Measurements from ENCODE around the gene BRPF1. TPM values are rescaled to one million over a fixed set of nuclear protein-coding genes. Genes with fewer than 3 reads are reported as not detected.

The BRPF1 gene
- total and polyA plus RNA-seq, 4 donors, result 8.3 to 26.4 (median 16.0) TPM

DNA sequence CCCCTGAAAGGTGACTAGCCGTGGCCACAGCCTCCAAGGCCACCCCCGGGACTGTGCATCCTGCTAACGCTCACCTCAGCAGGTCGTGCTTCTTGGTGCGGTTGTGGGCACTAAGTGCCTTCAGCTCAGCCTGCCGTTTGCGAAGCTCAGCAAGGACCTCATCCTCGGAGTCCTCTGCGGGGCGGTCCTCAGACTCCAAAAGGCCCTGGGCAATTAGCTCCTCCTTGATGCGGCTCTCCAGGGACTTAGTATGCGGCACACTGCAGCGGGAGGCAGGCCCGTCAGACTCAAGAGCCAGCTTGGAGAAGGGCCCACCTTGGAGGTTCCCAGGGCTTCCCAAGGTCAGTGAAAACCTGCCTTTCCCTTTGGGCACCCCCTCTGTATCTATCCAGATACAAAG lies 52.4 kb downstream of the BRPF1 start:
- H3K4me1 ChIP-seq (ENCODE audit: control insufficient read depth in 5 of 5, insufficient read depth in 5 of 5, low read length in 5 of 5), result no peaks in the 10 kb centered on the region
- H3K4me3 ChIP-seq, result no peak overlapping the region
- H3K9me3 ChIP-seq (ENCODE audit: control insufficient read depth in 4 of 4, insufficient read depth in 3 of 4, low read length in 3 of 4), result no peaks in the 10 kb centered on the region
- TF ChIP-seq, protein P1, sequence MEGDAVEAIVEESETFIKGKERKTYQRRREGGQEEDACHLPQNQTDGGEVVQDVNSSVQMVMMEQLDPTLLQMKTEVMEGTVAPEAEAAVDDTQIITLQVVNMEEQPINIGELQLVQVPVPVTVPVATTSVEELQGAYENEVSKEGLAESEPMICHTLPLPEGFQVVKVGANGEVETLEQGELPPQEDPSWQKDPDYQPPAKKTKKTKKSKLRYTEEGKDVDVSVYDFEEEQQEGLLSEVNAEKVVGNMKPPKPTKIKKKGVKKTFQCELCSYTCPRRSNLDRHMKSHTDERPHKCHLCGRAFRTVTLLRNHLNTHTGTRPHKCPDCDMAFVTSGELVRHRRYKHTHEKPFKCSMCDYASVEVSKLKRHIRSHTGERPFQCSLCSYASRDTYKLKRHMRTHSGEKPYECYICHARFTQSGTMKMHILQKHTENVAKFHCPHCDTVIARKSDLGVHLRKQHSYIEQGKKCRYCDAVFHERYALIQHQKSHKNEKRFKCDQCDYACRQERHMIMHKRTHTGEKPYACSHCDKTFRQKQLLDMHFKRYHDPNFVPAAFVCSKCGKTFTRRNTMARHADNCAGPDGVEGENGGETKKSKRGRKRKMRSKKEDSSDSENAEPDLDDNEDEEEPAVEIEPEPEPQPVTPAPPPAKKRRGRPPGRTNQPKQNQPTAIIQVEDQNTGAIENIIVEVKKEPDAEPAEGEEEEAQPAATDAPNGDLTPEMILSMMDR (IDR thresholded peaks at IDR 0.05; ENCODE audit: control extremely low read depth, extremely low read depth), result no peak
- H3K9ac ChIP-seq (ENCODE audit: insufficient read depth in 1 of 2, low read length in 2 of 2), result no peak overlapping the region
- DNase-seq, result no peak
- peaks cover 7 to 41% (median 33%) of the 10 kb centered on the region in 4 donors for H3K36me3 ChIP-seq (ENCODE audit: control insufficient read depth in 4 of 4, insufficient read depth in 4 of 4, low read length in 4 of 4)
- no peak overlapping the region for H3K27ac ChIP-seq (ENCODE audit: low read depth in 1 of 2, low read length in 1 of 2)
- no peak for ATAC-seq (ENCODE audit: insufficient read depth, low FRiP score)
- H3K27me3 ChIP-seq (ENCODE audit: control insufficient read depth in 3 of 3, insufficient read depth in 3 of 3, low read length in 2 of 3), result no peaks in the 10 kb centered on the region
- WGBS, 2 donors, result 94 to 98% methylated on average over 14 of the region's 14 CpGs

DNA sequence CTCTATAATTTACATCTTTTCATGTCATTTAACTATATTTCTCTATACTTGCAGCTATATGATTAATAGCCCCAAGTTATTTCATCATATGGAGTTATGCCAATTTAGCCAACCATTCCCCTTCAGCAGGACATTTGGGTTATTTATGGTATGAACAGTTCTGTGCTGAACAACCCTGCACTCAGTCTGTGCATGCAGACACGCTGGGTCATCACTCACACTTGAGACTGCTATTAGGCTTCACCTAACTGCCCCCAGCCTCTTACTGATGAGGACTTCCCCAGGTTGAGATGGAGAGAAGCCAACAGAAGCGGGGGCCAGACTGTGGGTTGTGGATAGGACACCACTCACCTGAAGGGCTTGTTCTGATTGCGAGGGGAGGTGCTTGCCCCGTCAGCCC lies 53.4 kb downstream of the BRPF1 start:
- Histone ChIP-seq H3K4me3 (no peak overlapping the region), H3K9me3 (ENCODE audit: control insufficient read depth in 4 of 4, insufficient read depth in 3 of 4, low read length in 3 of 4) (no peaks in the 10 kb centered on the region), H3K4me1 (ENCODE audit: control insufficient read depth in 5 of 5, insufficient read depth in 5 of 5, low read length in 5 of 5) (no peaks in the 10 kb centered on the region), H3K27ac (ENCODE audit: low read depth in 1 of 2, low read length in 1 of 2) (no peak overlapping the region), H3K27me3 (ENCODE audit: control insufficient read depth in 3 of 3, insufficient read depth in 3 of 3, low read length in 2 of 3) (no peaks in the 10 kb centered on the region), H3K36me3 (ENCODE audit: control insufficient read depth in 4 of 4, insufficient read depth in 4 of 4, low read length in 4 of 4) (peaks cover 10 to 48% (median 38%) of the 10 kb centered on the region in 4 donors), H3K9ac (ENCODE audit: insufficient read depth in 1 of 2, low read length in 2 of 2) (no peak overlapping the region)
- TF ChIP-seq, protein P1 (IDR thresholded peaks at IDR 0.05; ENCODE audit: control extremely low read depth, extremely low read depth), result no peak
- ATAC-seq (ENCODE audit: insufficient read depth, low FRiP score), result no peak
- 91 to 97% methylated on average over 4 of the region's 4 CpGs for WGBS, 2 donors
- no peak for DNase-seq

DNA sequence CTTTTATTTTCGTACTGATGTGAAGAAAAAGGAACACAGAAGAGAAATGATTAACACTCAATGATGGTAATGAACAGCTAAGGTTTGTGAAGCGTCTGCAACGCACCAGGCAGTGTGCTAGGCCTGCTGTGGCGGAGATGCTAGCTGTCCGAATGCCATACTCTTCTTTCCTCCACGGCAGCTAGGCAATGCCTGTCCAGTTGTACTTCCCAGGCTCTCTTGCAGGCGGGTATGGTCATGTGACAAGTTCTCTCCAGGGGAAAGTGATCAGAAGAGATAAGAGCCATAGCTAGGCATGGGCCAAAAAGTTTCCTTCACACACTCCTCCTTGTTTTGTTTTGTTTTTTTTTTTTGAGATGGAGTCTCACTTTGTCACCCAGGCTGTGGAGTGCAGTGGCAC lies 54.1 kb downstream of the BRPF1 start:
- DNase-seq, result no peak
- Histone ChIP-seq H3K27ac (ENCODE audit: low read depth in 1 of 2, low read length in 1 of 2) (no peak overlapping the region), H3K4me3 (no peak overlapping the region), H3K9ac (ENCODE audit: insufficient read depth in 1 of 2, low read length in 2 of 2) (no peak overlapping the region), H3K27me3 (ENCODE audit: control insufficient read depth in 3 of 3, insufficient read depth in 3 of 3, low read length in 2 of 3) (no peaks in the 10 kb centered on the region), H3K4me1 (ENCODE audit: control insufficient read depth in 5 of 5, insufficient read depth in 5 of 5, low read length in 5 of 5) (no peaks in the 10 kb centered on the region), H3K36me3 (ENCODE audit: control insufficient read depth in 4 of 4, insufficient read depth in 4 of 4, low read length in 4 of 4) (peaks cover 10 to 45% (median 35%) of the 10 kb centered on the region in 4 donors), H3K9me3 (ENCODE audit: control insufficient read depth in 4 of 4, insufficient read depth in 3 of 4, low read length in 3 of 4) (no peaks in the 10 kb centered on the region)
- no peak for ATAC-seq (ENCODE audit: insufficient read depth, low FRiP score)
- 84 to 90% methylated on average over 7 of the region's 7 CpGs for WGBS, 2 donors
- TF ChIP-seq, protein P1 (IDR thresholded peaks at IDR 0.05; ENCODE audit: control extremely low read depth, extremely low read depth), result no peak

DNA sequence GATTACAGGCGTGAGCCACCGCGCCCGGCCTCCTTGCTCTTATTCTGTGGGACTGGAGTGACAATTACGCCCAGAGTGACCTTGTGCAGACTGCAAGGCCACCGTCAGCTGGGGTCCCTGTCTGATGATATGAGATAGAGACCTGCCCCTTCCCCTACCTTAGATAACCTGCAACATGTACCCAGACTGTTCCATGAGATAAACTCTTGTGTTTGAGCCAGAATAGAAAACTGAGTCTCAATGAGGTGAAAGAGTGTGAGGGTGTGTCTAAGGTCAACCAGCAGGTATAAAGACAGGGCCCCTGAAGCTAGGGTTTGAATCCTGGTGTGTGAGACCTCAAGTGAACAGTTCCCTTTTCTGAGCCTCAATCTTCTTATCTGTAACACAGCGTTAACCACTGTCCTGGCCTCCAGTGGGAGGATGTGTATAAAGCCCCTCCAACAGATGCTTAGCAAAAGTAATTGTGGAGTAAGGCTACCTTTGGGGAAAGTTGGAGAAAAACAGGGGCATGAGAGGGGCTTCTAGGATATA lies 54.7 kb downstream of the BRPF1 start:
- 97% methylated on average over 7 of the region's 7 CpGs for WGBS, 2 donors
- Histone ChIP-seq H3K9ac (ENCODE audit: insufficient read depth in 1 of 2, low read length in 2 of 2) (no peak overlapping the region), H3K36me3 (ENCODE audit: control insufficient read depth in 4 of 4, insufficient read depth in 4 of 4, low read length in 4 of 4) (peaks cover 10 to 40% (median 31%) of the 10 kb centered on the region in 4 donors), H3K4me3 (no peak overlapping the region), H3K27ac (ENCODE audit: low read depth in 1 of 2, low read length in 1 of 2) (no peak overlapping the region), H3K4me1 (ENCODE audit: control insufficient read depth in 5 of 5, insufficient read depth in 5 of 5, low read length in 5 of 5) (peaks cover 0 to 3% (median 0%) of the 10 kb centered on the region in 5 donors), H3K9me3 (ENCODE audit: control insufficient read depth in 4 of 4, insufficient read depth in 3 of 4, low read length in 3 of 4) (no peaks in the 10 kb centered on the region), H3K27me3 (ENCODE audit: control insufficient read depth in 3 of 3, insufficient read depth in 3 of 3, low read length in 2 of 3) (no peaks in the 10 kb centered on the region)
- no peak for DNase-seq
- ATAC-seq (ENCODE audit: insufficient read depth, low FRiP score), result no peak
- TF ChIP-seq, protein P1 (IDR thresholded peaks at IDR 0.05; ENCODE audit: control extremely low read depth, extremely low read depth), result no peak
